ENCODE measurements around the gene KCNIP1.

The KCNIP1 gene

DNA sequence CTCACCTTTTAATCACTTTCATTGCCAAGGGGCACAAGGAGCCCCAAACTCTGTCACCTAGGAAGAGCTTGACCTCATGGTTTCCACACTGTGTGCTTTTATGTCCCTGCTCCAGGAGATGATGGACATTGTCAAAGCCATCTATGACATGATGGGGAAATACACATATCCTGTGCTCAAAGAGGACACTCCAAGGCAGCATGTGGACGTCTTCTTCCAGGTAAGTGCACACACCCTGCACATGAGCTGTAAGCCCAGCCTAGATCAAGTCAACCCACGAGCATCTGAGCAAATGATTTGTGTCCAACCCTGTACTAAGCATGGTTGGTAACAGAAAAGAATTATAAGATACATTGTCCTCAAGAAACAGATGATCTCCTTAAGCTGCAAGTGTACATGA is 228.9 kb downstream of the KCNIP1 start:
- Histone ChIP-seq H4K20me1 (ENCODE audit: insufficient read depth, low read length, poor library complexity, severe bottlenecking) (no peaks in the 10 kb centered on the region), H3K27me3 (ENCODE audit: insufficient read depth, low read length, poor library complexity, severe bottlenecking) (no peaks in the 10 kb centered on the region), H3K4me2 (ENCODE audit: low read depth, low read length, poor library complexity, severe bottlenecking) (no peak overlapping the region), H3F3A (ENCODE audit: low read depth) (no peaks in the 10 kb centered on the region), H3K4me3 (ENCODE audit: low read length, poor library complexity, severe bottlenecking) (no peak overlapping the region), H3K36me3 (ENCODE audit: insufficient read depth, low read length) (no peaks in the 10 kb centered on the region), H3K4me1 (ENCODE audit: insufficient read depth, low read length, poor library complexity, severe bottlenecking) (no peaks in the 10 kb centered on the region), H3K9ac (ENCODE audit: low read depth, low read length, poor library complexity, severe bottlenecking) (no peak overlapping the region), H3K79me2 (ENCODE audit: insufficient read depth, low read length) (no peaks in the 10 kb centered on the region), H2AFZ (ENCODE audit: low read length) (no peak overlapping the region), H3K9me3 (ENCODE audit: insufficient read depth, low read depth, low read length) (no peaks in the 10 kb centered on the region), H3K9me2 (replicated peaks; ENCODE audit: low read depth, low read length) (no peaks in the 10 kb centered on the region)
- TF ChIP-seq, protein P1, sequence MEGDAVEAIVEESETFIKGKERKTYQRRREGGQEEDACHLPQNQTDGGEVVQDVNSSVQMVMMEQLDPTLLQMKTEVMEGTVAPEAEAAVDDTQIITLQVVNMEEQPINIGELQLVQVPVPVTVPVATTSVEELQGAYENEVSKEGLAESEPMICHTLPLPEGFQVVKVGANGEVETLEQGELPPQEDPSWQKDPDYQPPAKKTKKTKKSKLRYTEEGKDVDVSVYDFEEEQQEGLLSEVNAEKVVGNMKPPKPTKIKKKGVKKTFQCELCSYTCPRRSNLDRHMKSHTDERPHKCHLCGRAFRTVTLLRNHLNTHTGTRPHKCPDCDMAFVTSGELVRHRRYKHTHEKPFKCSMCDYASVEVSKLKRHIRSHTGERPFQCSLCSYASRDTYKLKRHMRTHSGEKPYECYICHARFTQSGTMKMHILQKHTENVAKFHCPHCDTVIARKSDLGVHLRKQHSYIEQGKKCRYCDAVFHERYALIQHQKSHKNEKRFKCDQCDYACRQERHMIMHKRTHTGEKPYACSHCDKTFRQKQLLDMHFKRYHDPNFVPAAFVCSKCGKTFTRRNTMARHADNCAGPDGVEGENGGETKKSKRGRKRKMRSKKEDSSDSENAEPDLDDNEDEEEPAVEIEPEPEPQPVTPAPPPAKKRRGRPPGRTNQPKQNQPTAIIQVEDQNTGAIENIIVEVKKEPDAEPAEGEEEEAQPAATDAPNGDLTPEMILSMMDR (conservative IDR thresholded peaks at IDR 0.05; ENCODE audit: low read length) = no peak
- no peak for TF ChIP-seq EZH2phosphoT487 (IDR thresholded peaks at IDR 0.05; ENCODE audit: borderline replicate concordance)

DNA sequence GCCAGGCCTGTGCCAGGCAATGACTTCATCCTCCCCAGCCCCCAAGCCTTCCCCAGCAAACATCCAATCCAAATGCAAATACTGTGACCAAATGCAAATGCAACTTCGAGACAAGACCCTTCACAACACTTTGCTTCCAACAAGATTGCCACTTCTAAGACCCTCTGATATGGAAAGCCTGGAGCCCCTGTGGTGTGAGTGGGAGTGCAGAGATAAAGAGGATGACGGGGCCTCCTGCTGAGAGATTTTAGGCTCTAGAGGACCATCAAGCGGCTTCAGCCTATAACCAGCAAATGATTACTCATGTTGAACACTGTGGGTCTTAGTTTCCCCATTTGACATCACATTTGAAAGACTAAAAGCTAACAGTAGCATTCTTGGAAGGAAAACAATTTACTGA is 233.1 kb downstream of the KCNIP1 start:
- H3K4me3 ChIP-seq (ENCODE audit: low read length, poor library complexity, severe bottlenecking) = no peak overlapping the region
- H3F3A ChIP-seq (ENCODE audit: low read depth) = no peaks in the 10 kb centered on the region
- H3K4me2 ChIP-seq (ENCODE audit: low read depth, low read length, poor library complexity, severe bottlenecking) = no peak overlapping the region
- H3K9me2 ChIP-seq (replicated peaks; ENCODE audit: low read depth, low read length) = no peaks in the 10 kb centered on the region
- no peak for TF ChIP-seq EZH2phosphoT487 (IDR thresholded peaks at IDR 0.05; ENCODE audit: borderline replicate concordance)
- TF ChIP-seq, protein P1 (conservative IDR thresholded peaks at IDR 0.05; ENCODE audit: low read length) = no peak
- no peak overlapping the region for H2AFZ ChIP-seq (ENCODE audit: low read length)
- no peak overlapping the region for H3K9ac ChIP-seq (ENCODE audit: low read depth, low read length, poor library complexity, severe bottlenecking)
- H3K9me3 ChIP-seq (ENCODE audit: insufficient read depth, low read depth, low read length) = no peaks in the 10 kb centered on the region
- no peaks in the 10 kb centered on the region for H3K4me1 ChIP-seq (ENCODE audit: insufficient read depth, low read length, poor library complexity, severe bottlenecking)
- no peaks in the 10 kb centered on the region for H4K20me1 ChIP-seq (ENCODE audit: insufficient read depth, low read length, poor library complexity, severe bottlenecking)
- H3K36me3 ChIP-seq (ENCODE audit: insufficient read depth, low read length) = no peaks in the 10 kb centered on the region
- H3K27me3 ChIP-seq (ENCODE audit: insufficient read depth, low read length, poor library complexity, severe bottlenecking) = no peaks in the 10 kb centered on the region
- H3K79me2 ChIP-seq (ENCODE audit: insufficient read depth, low read length) = no peaks in the 10 kb centered on the region

DNA sequence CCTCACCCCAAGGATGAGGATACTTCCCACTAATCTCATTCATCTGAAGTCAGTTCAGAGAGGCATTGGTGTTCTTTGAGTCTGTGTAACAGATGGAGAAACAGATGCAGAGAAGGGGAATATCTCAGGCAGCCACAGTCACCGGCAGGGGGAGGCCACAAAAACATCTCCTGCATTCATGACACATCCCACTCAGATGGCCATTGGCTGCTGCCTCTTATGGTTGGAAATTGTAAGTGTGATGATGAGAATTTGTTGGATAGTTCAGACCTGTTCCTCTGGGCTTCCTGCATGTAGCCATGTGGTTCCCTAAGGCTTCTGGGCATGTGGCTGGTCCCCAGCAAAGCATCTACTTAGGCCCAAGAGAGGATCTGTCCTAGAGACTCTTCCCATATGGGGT is 233.8 kb downstream of the KCNIP1 start:
- H3K4me2 ChIP-seq (ENCODE audit: low read depth, low read length, poor library complexity, severe bottlenecking) = no peak overlapping the region
- TF ChIP-seq, protein P1 (conservative IDR thresholded peaks at IDR 0.05; ENCODE audit: low read length) = no peak
- no peak for TF ChIP-seq EZH2phosphoT487 (IDR thresholded peaks at IDR 0.05; ENCODE audit: borderline replicate concordance)
- no peaks in the 10 kb centered on the region for H3K79me2 ChIP-seq (ENCODE audit: insufficient read depth, low read length)
- H3K4me3 ChIP-seq (ENCODE audit: low read length, poor library complexity, severe bottlenecking) = no peak overlapping the region
- no peaks in the 10 kb centered on the region for H3F3A ChIP-seq (ENCODE audit: low read depth)
- no peaks in the 10 kb centered on the region for H3K36me3 ChIP-seq (ENCODE audit: insufficient read depth, low read length)
- H3K4me1 ChIP-seq (ENCODE audit: insufficient read depth, low read length, poor library complexity, severe bottlenecking) = no peaks in the 10 kb centered on the region
- no peaks in the 10 kb centered on the region for H3K9me3 ChIP-seq (ENCODE audit: insufficient read depth, low read depth, low read length)
- no peaks in the 10 kb centered on the region for H4K20me1 ChIP-seq (ENCODE audit: insufficient read depth, low read length, poor library complexity, severe bottlenecking)
- H2AFZ ChIP-seq (ENCODE audit: low read length) = no peak overlapping the region
- H3K9me2 ChIP-seq (replicated peaks; ENCODE audit: low read depth, low read length) = no peaks in the 10 kb centered on the region
- no peak overlapping the region for H3K9ac ChIP-seq (ENCODE audit: low read depth, low read length, poor library complexity, severe bottlenecking)
- H3K27me3 ChIP-seq (ENCODE audit: insufficient read depth, low read length, poor library complexity, severe bottlenecking) = no peaks in the 10 kb centered on the region

All from Loucy (cell line).